Measurements from ENCODE around the gene CDK19. TPM values are rescaled to one million over a fixed set of nuclear protein-coding genes. Genes with fewer than 3 reads are reported as not detected.

The CDK19 gene
- total and polyA plus RNA-seq, 2 of the 13 experiments (the other 11 are each of a cell fraction or from before 2014, with no cell fraction given) = 13.4 to 27.0 TPM

DNA sequence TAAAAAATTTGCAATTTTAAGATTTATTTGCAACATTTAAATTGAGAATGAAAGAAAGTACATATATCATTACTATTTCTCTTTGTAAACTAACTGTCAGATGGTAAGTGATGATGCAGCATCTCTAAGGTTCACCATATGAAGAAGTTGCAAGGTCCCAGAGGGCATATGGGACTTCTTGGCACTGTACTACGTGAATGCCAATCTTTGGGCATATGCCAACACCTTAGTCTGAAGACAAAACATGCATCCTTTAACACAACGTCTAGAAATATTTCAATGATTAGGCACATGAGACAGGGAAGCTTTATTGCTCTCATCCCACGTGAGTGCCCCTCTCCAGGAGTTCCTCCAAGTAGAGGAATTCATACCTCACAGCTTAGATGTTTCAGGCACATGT, 66.8 kb downstream of the CDK19 start:
- Histone ChIP-seq H3K4me1 (ENCODE audit: insufficient read depth, low read length) (peaks cover 57% of the 10 kb centered on the region), H2AFZ (ENCODE audit: low read length) (no peak overlapping the region), H3K79me2 (ENCODE audit: insufficient read depth, low read length) (peaks cover 41% of the 10 kb centered on the region), H3K27me3 (ENCODE audit: control insufficient read depth in 1 of 2, insufficient read depth in 2 of 2, low read length in 2 of 2) (no peaks in the 10 kb centered on the region), H3K4me2 (ENCODE audit: low read depth, low read length) (no peak overlapping the region), H3K9me3 (ENCODE audit: low read length) (peaks cover 2% of the 10 kb centered on the region; the same call in 1 of the 2 replicates), H3K4me3 (replicated peaks in 1 of 3; ENCODE audit: insufficient read depth in 1 of 3, low read depth in 2 of 3, low read length in 3 of 3) (no peak overlapping the region), H3K9ac (ENCODE audit: insufficient read depth, low read depth, low read length) (no peak overlapping the region), H3K36me3 (replicated peaks in 1 of 2; ENCODE audit: control insufficient read depth in 1 of 2, insufficient read depth in 2 of 2, low read length in 2 of 2) (peaks cover 0 to 1% of the 10 kb centered on the region in 2 experiments; a peak in 1 of 5 replicates), H3K27ac (ENCODE audit: extremely low read length, insufficient read depth, low read length) (no peak overlapping the region), H4K20me1 (ENCODE audit: insufficient read depth, low read length) (no peaks in the 10 kb centered on the region)
- intact Hi-C loops (cut with micrococcal nuclease; ENCODE audit: unreplicated experiment) = no loop called here
- ATAC-seq (no peak), FAIRE-seq (no peak), DNase-seq (ENCODE audit: low spot score) (no peak)
- ChIA-PET CTCF (ENCODE audit: low intra/inter-chr PET ratio, low total read pairs) (no interaction called here), POLR2A (interaction anchor here (3.7 kb wide), 1 partner anchor 66 kb away, joined by 33 read pairs; the partner anchor contains the start of gene CDK19)
- BruUV-seq (replicated peaks) = no TSS peak
- in situ Hi-C loops (cut with HindIII; ENCODE audit: extremely low pct_ligation_motif_present, low pct_unique_long_range_greater_than_20kb) = no loop called here
- WGBS (ENCODE audit: low lambda C conversion rate) = 86% methylated on average over 3 of the region's 3 CpGs
- TF ChIP-seq, protein P1, sequence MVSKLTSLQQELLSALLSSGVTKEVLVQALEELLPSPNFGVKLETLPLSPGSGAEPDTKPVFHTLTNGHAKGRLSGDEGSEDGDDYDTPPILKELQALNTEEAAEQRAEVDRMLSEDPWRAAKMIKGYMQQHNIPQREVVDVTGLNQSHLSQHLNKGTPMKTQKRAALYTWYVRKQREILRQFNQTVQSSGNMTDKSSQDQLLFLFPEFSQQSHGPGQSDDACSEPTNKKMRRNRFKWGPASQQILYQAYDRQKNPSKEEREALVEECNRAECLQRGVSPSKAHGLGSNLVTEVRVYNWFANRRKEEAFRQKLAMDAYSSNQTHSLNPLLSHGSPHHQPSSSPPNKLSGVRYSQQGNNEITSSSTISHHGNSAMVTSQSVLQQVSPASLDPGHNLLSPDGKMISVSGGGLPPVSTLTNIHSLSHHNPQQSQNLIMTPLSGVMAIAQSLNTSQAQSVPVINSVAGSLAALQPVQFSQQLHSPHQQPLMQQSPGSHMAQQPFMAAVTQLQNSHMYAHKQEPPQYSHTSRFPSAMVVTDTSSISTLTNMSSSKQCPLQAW (CRISPR knock-in tag; IDR thresholded peaks at IDR 0.05) = no peak
- TF ChIP-seq BHLHE40 (IDR thresholded peaks at IDR 0.05; ENCODE audit: low read length) (no peak), ATF7-NPFF (CRISPR knock-in tag; IDR thresholded peaks at IDR 0.05; ENCODE audit: low read depth) (no peak), ZNF605 (CRISPR knock-in tag; IDR thresholded peaks at IDR 0.05) (no peak), REXO4 (CRISPR knock-in tag; IDR thresholded peaks at IDR 0.05; ENCODE audit: borderline replicate concordance) (no peak), ZMAT3 (CRISPR knock-in tag; conservative IDR thresholded peaks at IDR 0.05) (no peak), BORCS8-MEF2B (CRISPR knock-in tag; IDR thresholded peaks at IDR 0.05) (no peak), HCFC1 (IDR thresholded peaks at IDR 0.05; ENCODE audit: low read depth, low read length) (no peak), ZNF672 (CRISPR knock-in tag; IDR thresholded peaks at IDR 0.05) (no peak), ISX (CRISPR knock-in tag; conservative IDR thresholded peaks at IDR 0.05) (no peak), TFDP2 (CRISPR knock-in tag; IDR thresholded peaks at IDR 0.05) (no peak), ZNF558 (CRISPR knock-in tag; IDR thresholded peaks at IDR 0.05; ENCODE audit: borderline replicate concordance) (no peak), MBNL3 (CRISPR knock-in tag; conservative IDR thresholded peaks at IDR 0.05) (no peak)
- TF ChIP-seq, protein P2, sequence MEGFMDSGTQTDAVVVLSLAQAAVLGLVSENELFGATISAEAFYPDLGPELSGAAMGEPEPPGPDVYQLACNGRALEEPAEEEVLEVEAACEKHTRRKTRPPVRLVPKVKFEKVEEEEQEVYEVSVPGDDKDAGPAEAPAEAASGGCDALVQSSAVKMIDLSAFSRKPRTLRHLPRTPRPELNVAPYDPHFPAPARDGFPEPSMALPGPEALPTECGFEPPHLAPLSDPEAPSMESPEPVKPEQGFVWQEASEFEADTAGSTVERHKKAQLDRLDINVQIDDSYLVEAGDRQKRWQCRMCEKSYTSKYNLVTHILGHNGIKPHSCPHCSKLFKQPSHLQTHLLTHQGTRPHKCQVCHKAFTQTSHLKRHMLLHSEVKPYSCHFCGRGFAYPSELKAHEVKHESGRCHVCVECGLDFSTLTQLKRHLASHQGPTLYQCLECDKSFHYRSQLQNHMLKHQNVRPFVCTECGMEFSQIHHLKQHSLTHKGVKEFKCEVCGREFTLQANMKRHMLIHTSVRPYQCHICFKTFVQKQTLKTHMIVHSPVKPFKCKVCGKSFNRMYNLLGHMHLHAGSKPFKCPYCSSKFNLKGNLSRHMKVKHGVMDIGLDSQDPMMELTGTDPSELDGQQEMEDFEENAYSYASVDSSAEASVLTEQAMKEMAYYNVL (CRISPR knock-in tag; IDR thresholded peaks at IDR 0.05; ENCODE audit: borderline replicate concordance) = no peak
- TF ChIP-seq, protein P3, sequence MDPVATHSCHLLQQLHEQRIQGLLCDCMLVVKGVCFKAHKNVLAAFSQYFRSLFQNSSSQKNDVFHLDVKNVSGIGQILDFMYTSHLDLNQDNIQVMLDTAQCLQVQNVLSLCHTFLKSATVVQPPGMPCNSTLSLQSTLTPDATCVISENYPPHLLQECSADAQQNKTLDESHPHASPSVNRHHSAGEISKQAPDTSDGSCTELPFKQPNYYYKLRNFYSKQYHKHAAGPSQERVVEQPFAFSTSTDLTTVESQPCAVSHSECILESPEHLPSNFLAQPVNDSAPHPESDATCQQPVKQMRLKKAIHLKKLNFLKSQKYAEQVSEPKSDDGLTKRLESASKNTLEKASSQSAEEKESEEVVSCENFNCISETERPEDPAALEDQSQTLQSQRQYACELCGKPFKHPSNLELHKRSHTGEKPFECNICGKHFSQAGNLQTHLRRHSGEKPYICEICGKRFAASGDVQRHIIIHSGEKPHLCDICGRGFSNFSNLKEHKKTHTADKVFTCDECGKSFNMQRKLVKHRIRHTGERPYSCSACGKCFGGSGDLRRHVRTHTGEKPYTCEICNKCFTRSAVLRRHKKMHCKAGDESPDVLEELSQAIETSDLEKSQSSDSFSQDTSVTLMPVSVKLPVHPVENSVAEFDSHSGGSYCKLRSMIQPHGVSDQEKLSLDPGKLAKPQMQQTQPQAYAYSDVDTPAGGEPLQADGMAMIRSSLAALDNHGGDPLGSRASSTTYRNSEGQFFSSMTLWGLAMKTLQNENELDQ (CRISPR knock-in tag; IDR thresholded peaks at IDR 0.05; ENCODE audit: borderline replicate concordance) = no peak
- TF ChIP-seq, protein P4, sequence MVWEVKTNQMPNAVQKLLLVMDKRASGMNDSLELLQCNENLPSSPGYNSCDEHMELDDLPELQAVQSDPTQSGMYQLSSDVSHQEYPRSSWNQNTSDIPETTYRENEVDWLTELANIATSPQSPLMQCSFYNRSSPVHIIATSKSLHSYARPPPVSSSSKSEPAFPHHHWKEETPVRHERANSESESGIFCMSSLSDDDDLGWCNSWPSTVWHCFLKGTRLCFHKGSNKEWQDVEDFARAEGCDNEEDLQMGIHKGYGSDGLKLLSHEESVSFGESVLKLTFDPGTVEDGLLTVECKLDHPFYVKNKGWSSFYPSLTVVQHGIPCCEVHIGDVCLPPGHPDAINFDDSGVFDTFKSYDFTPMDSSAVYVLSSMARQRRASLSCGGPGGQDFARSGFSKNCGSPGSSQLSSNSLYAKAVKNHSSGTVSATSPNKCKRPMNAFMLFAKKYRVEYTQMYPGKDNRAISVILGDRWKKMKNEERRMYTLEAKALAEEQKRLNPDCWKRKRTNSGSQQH (CRISPR knock-in tag; IDR thresholded peaks at IDR 0.05; ENCODE audit: low read depth) = no peak

All from HepG2 (cell line).